NCI-H2196 (cell line): Measurements from ENCODE around the gene RTTN.
A peak's percentile ranks its signal among the peaks of the same experiment; 100 is the strongest.

Experiments
- DNase-seq: peaks from one replicate; lab custom pipeline; 2025; ENCODE audit not compliant: unreplicated experiment; lab: John Stamatoyannopoulos, UW

RTTN gene

GRCh38 chr18:70216788-70217187 is 11.3 kb upstream of the RTTN start:
- DNase-seq = no peak

- DNase-seq = no peak
These were observed 1.7 kb upstream of the RTTN start for GRCh38 chr18:70207181-70207580.

- DNase-seq = no peak
These were observed 5.2 kb downstream of the RTTN start for GRCh38 chr18:70200286-70200685.

- no peak for DNase-seq
These were observed 7.6 kb downstream of the RTTN start for GRCh38 chr18:70197844-70198243.

- no peak for DNase-seq
These were observed 8.5 kb downstream of the RTTN start for GRCh38 chr18:70197026-70197425.

- peak; percentile 49 for DNase-seq
These were observed 9.5 kb downstream of the RTTN start for GRCh38 chr18:70195852-70196434.

- no peak for DNase-seq
These were observed 10.4 kb downstream of the RTTN start for GRCh38 chr18:70195014-70195614.

- DNase-seq = no peak
These were observed 11.1 kb downstream of the RTTN start for GRCh38 chr18:70194227-70194890.

GRCh38 chr18:70190529-70190928 is 15.0 kb downstream of the RTTN start:
- no peak for DNase-seq

- DNase-seq = no peak
These were observed 17.4 kb downstream of the RTTN start for GRCh38 chr18:70188113-70188512.

GRCh38 chr18:70183441-70183840 is 22.0 kb downstream of the RTTN start:
- DNase-seq = no peak

GRCh38 chr18:70182548-70182947 is 22.9 kb downstream of the RTTN start:
- no peak for DNase-seq

GRCh38 chr18:70181725-70182124 is 23.8 kb downstream of the RTTN start:
- DNase-seq = no peak

- DNase-seq = no peak
These were observed 24.5 kb downstream of the RTTN start for GRCh38 chr18:70181015-70181414.

- DNase-seq = no peak
These were observed 28.9 kb downstream of the RTTN start for GRCh38 chr18:70176537-70176936.

GRCh38 chr18:70175216-70175615 is 30.3 kb downstream of the RTTN start:
- DNase-seq = no peak

- no peak for DNase-seq
These were observed 33.3 kb downstream of the RTTN start for GRCh38 chr18:70172225-70172624.

GRCh38 chr18:70169747-70170146 is 35.7 kb downstream of the RTTN start:
- no peak for DNase-seq

GRCh38 chr18:70166668-70167067 is 38.8 kb downstream of the RTTN start:
- no peak for DNase-seq

GRCh38 chr18:70165936-70166335 is 39.6 kb downstream of the RTTN start:
- no peak for DNase-seq

- DNase-seq = no peak
These were observed 45.3 kb downstream of the RTTN start for GRCh38 chr18:70160073-70160678.

GRCh38 chr18:70158992-70159717 is 46.3 kb downstream of the RTTN start:
- DNase-seq = no peak
